Ureter (tissue), 1 donor: ENCODE measurements around the gene LRRC53. TPM values are rescaled to one million over a fixed set of nuclear protein-coding genes. Genes with fewer than 3 reads are reported as not detected.

ENCODE experiments used
- DNase-seq: peaks from one replicate; pipeline ENCODE4 v3.0.0-alpha.2; 2020; ENCODE audit warnings: low spot score
- total RNA-seq: library from RNA; stranded (reverse); gene quantifications from one replicate; pipeline ENCODE4 v1.2.4, GENCODE V29; 2023
- donor health status: DM: yes; HTN: yes; CAD: no.

Gene LRRC53
- total RNA-seq, 1 donor from 2014 or later = not detected

DNA sequence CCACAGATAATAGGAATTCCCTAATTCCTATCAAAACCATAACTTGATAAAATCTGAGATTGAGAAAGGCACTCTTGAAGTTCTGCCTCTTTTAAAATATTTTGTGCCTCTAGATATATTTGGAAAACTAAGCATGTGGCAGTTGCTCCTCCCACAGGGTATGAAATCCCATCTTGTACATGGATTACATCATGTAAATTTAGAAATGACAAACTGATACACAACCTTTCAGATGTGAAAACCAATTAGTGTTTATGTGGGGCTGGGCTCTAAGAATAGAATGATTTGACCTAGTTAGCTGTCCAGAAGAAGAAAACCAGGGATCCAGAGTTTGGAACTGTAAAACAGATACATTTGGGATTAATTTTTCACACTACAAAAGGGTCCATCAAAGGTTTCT, 15.7 kb downstream of the LRRC53 start:
- no peak for DNase-seq

DNA sequence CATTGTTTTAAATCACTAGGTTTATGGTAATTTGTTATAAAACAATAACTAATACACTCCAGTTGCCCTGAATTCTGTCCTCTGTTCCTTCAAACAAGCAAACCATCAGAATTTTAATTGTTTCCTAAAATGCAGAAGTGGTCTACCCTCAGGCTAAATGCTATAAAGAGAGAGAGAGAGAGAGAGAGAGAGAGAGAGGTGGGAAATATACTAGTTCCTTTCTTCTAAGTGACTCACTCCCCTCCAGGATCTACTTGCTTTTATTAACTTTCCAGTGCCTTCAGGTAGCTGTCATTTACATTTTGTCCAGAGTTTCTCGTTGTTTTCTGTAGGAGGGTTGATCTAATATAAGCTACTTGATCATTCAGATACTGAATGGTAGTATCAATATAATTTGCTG, 26.4 kb downstream of the LRRC53 start:
- no peak for DNase-seq

DNA sequence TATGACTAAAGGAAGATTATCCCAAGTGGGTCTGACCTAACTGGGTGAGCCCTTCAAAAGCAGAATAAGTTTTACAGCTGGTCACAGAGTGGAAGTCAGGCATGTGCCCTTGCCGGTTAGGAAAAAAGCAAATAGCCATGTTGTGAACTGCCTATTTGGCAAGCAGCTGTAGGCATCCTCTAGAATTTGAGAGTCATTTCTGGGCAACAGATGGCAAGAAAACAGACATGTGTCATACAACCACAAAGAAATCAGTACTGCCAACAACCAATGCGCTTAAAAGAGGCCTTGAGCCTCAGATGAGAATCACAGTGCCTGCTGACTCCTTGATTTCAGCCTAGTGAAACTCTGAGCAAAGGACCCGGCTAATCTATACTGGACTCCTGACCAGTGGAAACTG, 26.8 kb downstream of the LRRC53 start:
- DNase-seq = no peak

DNA sequence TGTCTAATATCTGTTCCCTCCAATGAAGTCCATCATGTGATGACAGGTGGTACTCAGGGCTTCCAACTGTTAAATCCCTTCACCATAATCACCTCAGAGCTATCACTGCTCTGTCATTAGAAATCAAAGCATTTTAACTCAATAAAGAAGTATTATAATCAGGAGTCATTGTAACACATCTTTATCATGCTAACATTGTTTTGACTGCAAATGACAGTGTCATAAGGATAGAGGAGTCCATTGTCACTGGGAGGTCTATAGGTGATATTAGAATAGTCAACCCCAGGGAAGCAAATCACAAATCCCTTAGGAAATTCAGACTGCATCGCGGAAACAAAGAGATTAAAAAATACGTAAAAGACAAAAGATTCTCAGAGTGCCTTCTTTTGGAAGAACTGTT, 30.8 kb downstream of the LRRC53 start:
- DNase-seq = no peak

DNA sequence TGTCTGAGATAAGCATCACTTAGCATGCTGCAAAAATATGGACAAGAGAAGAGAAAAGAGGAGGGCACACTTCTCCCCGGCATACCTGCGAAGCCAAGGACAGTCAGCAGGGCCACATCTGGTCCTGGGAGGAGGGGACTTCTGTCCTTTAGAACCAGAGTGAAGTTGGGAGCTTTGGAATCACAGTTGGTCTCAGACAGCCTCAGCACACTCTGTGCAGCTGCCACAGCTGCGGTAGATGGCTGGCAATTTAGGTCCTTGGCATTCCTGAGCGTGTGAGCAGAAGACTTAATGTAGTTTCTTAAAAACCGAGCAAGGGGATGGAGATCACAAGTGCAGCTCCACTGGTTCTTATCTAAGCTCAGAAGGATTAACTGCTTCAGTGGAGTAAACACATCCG, 32.3 kb downstream of the LRRC53 start:
- DNase-seq = no peak

DNA sequence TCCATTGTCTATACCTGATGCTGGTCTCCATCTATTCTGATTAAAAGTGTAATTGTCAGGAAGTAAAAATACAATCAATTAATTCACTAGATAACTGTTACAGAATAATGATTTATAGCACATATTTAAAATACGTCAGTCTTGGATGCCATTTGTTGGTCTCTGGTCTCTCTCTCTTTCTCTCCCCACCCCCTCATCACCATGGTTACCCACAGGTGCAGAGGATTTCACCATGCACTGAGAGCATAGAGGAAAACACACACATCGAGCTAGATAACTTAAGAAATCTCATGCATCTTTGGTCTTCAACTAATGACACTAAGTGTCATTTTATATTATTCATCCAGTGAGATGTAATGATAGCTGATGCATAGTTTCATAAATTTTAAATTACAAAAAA, 33.4 kb downstream of the LRRC53 start:
- DNase-seq = no peak

DNA sequence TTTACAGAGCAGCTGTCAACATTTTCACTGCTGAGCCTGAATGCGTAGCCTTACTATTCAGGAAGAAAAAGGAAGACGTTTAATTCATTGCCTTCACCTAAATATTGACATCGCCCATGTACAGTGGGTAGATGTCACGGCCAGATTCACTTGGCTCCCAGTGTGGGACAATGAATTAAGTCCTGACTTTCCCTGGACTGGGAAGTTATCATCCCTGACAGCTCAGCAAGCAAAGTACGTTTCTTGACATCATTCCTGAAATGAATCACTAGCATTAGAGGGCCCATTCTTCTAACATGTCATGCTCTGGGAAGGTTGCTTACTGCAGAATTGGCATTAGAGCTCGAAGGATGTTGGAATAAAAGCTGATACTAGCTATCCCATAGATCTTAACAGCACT, 37.8 kb downstream of the LRRC53 start:
- no peak for DNase-seq

DNA sequence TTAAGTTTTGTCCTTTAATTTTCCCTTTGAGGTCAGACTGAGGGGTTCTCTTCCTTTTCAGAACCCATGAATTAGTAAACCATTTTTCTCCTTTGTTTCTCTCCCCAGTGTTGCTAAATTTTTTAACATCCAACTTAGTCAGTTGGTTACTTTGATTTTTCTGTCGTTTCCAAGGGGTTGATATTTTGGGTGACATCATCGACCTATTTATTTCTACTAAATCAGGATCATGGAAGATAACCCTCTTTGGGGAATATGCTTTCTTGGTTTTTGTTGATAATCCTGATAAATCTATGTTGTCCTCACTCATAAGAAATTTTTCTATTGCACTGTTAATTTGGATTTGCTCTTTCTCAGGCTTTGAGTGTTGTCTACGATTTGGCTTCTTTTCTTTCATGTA, 40.9 kb downstream of the LRRC53 start:
- no peak for DNase-seq

DNA sequence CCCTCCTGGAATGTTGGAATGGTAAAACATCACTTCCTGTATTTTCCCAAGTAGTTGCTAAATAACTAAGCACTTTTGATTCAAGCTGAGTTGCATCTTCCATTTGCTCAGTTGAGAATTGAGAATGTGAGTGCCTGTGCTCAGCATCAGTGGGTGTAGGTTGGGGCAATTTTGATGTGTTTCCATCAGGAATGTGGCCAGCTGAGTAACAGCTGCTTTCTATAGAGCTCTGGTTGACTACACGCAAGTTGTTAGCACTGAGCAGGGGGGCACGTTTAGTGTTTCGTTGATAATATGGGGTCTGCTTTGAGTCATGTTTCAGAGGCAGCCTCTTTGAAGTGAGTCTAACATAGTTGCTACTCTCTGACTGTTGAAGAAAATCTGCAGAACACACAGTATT, 41.5 kb downstream of the LRRC53 start:
- no peak for DNase-seq

DNA sequence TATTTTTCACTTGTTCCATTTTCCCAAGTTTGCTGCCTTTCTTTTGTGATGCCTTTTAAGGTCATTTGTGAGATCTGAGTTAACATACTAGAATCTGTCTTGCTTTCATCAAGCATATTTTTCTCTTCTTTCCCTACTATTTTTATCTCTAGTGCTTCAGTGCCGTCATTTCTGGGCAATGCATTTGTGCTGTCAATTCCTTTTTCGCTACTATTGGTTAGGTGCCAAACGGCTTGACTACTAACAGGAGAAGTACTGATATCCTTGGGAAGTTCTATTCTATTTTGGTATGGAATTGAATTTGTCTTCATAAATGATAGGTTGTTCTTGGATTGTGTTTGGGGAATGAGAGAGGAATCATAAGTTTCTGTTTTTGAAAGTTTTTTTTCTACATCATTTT, 42.2 kb downstream of the LRRC53 start:
- DNase-seq = no peak

DNA sequence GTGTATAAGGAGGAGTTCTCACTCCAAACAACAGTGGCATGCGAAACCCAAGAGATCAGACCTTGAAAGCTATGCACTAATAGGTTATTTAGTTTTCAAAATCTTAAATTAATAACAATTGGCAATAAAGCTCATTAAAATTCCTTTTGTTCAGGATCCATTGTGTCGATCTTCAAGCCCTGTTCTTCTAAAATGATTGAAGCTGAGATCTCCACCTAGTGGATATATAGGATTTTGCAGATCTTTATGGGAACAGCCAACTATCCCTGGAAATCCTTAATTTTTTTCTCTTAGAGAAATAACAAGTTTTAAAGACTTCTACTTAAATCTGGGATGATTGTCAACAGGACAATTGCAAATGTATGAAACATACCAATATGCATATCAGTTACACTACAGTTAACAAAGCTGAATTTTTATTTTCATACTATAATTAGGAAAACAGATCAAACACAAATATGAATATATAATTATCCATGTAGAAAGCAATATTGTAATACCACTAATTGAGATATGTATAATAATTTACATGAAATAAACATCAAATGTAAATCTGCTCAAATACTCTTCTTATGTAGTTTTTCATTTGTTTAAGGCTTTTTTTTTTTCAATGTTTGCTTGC, 43.3 kb downstream of the LRRC53 start:
- no peak for DNase-seq

DNA sequence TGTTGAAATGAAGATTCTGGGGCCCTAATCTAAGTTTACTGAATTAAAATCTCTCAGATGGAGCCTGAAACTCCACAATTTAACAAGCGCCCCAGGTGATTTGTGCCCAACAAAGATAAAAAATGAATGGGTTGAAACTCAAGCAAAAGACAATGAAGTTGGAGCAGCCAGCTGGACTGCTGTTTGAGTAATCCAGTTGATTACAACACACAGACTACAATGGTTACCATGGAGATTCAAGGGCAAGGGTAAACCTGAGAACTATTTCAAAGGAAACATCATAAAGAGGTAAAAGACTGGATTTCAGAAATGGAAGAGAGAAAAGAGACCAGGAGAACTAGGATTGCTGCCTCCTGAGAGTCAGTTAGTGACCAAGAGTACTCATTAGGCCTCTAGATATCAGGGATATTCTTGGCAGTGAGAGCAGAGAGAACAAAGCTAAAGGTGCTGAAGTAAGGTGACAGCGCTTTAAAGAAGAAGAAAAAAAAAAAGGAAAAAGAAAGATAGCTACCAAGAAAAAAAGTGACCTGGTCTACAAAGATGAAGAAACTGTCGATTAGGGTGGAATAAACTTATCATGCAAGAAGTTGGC, 44.5 kb downstream of the LRRC53 start:
- DNase-seq = no peak

DNA sequence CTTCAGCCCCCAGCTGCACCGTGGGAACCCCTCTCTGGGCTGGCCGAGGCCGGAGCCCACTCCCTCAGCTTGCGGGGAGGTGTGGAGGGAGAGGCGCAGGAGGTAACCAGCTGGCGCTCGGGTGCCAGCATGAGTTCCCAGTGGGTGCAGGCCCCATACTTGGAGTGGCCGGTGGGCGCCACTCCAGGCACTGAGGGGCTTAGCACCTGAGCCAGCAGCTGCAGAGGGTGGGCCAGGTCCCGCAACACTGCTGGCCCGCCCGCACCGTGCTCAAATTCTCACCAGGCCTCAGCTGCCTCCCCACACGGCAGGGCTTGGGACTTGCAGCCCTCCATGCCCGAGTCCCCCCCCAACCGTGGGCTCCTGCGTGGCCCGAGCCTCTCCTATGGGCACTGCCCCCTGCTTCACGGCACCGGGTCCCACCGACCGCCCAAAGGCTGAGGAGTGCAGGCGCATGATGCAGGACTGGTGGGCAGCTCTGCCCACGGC, 47.2 kb downstream of the LRRC53 start:
- DNase-seq = no peak

DNA sequence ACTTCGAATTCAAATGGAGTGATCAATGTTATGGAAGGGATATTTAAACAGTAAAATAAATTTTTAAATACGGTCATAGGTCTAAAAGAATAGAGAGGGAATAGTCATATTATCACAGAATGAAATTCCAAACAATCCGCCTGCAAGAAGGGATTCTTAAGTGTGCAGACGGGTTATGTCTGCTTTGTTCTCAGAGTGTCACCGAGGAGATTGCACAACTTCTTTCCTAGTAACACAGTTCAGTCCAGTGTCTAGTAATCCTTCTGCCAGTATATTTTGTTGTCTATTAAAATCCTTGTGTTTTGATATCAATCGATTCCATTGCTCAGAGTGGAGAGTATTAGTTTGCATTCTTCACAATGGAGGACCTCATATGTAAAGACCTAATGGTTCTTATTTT, 48.4 kb downstream of the LRRC53 start:
- DNase-seq = no peak

DNA sequence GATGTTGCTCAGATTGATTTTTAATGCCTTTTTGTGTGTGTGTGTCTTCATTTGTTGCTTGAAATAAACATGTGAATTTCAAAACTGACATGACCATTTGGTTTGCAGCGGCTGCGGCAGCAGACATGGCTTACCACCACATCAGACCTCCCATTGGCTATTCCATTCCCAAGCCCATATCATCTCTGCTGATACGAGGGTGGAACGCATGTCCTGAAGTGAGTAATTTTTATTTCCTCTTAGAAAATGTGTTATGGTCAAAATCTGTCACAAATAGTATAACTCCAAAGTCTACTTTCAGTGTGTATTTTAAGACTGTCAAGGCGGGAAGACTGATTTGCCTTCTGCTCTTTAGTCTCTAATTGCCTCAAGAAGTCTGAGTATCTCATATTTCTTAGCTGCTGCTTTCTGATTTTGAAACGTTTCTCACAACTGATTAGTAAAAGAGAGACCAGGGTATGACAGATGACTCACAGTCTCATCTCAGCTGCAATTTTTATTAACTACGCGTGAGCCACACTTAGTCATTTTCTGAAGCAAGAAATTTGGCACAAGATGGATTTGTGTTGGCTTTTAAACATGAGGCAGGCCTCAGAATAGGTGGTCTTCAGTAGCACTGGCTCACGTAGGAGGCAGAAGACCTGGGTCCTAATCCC, 49.0 kb downstream of the LRRC53 start:
- DNase-seq = no peak

DNA sequence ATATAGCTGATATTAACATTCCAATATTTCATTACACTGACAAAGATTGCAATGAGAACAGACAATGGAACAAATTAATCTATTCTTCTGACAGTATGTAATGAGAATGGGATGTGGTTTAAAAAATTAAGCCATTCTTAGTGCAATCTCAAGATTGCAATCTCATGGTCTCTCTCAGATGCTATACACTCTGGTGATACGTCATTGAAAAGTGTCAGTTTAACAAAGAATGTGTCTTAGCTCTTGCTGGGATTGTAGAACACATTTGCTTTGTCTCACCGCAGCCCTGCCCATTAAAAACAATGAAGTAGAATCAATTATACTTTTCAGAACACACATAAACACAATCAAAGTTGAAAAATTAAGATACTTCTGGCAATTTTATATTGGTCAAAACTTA, 55.2 kb downstream of the LRRC53 start:
- no peak for DNase-seq

DNA sequence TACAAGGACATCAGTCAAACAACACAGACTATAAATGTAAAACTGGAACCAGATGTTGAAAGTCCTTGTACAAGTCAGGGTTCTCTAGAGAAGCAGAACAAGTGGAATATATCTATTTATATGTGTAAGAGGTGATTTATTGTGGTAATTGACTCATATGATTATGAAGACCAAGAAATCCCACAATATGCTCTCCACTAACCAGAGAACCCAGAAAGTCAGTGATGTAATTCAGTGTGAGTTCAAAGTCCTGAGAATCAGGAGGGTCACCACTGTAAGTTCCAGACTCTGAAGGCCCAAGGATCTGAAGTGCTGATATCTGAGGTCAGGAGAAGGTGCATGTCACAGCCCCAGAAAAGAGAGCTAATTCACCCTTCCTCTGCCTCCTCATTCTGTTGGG, 57.0 kb downstream of the LRRC53 start:
- DNase-seq = no peak

DNA sequence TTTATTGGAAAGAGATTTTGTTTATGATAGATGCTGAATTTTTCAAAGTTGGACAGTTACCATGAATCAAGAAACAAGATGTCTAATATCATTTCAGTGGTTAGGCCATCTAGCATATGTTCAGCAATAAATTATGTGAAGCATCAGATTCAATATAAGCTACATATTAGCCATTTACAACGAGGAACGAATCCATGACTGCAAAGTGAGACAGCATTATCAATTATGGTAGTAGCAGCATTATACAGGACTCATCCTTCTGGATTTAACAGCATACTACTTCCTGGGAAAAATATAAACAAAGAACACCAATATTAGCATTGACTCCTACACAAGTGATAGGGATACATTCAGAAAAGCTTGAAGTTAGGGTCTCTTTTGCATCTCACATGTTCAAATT, 59.1 kb downstream of the LRRC53 start:
- no peak for DNase-seq

DNA sequence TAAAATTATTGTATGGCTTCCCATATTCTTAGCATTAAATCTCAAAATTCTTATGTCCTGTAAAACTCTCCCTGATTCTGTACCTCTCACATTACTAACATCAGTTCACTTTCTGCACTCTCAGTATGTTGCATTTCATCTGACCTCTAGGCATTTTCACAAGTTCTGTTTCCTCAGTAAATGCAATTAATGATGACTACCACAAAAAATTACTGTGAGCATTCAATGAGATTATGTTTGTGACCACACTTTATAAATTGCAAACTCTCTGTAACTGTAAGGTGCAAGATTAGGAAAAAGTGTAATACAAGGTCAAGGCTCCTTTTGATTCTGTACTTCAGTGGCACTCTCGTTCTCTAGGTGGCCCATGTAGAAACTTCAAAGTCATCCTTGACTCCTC, 60.4 kb downstream of the LRRC53 start:
- DNase-seq = no peak

DNA sequence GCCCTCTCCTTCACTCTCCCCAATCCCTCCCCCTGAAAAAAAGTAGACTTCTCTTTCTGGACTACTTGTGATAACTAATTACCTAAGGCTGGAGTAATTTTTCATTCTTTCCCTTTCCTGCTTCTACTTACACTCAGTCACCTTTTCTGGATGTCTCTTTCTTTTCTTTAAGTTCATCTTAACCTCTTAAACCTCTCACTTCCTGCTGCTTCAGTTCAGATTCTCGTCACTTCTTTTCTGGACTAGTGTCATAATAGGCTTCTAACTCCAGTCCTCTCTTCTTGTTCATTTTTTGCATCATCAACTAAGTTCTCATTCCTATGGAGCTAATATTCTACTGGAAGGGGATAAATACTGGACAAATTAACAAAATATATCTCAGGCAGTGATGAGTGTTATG, 75.4 kb downstream of the LRRC53 start:
- no peak for DNase-seq

DNA sequence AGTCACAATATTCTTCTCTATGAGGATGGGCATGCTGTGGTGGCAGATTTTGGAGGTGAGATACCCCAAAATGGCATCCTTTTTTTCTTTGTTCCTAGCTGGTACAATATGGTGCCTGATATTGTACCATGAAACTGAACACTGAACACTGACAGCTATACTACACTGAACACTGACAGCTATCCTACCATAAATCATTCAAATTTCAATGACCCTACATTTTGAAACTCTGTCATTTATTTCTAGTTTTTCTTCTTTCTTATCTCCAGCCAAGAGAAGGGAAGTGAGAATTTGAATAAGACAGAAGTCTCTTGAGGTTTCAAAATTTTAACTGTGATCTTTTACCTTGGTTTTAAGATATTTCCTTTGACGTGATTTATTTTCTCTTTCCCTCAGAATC, 76.3 kb downstream of the LRRC53 start:
- no peak for DNase-seq

DNA sequence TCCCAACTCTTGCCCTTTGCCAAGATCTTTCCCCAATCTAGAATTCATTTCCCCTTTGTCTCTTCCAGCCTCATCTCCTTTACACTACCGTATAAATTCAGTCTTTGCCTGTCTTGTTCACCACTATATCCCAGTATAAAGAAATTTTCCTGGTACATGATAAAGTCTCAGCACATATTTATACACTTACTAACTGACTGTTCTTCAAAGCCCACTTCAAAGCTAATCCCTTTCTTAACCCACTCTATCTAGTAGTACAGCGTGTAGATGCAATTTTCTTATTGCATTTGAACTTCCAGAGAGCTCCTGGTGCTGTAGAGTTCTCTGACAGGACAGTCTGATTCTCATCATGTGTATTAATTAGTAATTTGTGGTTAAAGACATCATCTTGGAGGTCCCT, 78.1 kb downstream of the LRRC53 start:
- DNase-seq = no peak

DNA sequence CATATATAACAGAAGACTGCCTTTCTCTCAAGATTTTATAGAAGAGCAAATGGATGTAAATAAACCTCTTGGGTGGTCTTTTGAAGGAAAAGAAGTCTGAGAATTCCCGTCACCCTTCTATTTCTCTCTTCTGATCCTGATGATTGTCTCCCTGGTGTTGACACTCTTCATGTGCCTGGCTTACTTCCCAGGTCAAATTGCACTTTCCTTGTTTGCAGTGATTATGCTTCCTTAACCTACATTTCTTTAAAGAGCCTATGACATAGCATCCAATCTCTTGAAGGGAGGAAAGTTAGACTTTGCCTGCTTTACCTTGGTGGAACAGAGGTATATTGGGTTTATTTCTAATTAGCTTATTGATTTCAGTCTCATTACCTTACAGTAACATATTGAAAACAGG, 80.1 kb downstream of the LRRC53 start:
- DNase-seq = no peak

DNA sequence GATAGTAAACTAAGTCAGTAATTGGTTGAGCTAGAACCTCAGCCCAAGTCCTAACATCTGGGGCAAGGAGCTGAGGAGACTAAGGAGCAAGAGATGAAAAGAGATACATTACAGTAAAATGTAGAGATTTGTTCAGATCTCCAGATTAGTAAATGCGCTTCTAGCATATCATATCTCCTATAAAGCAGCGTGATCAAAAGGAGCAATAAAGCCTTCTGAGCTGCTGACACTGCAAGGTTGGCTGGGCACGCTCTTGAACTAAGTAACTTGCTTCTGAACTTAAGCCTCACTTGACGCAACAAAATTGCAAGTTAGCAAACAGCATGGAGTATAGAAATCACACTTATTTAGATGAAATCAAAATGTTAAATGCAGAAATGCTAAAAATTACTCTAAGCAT, 80.9 kb downstream of the LRRC53 start:
- DNase-seq = no peak
